Glutamatergic neuron (in vitro differentiated cells): ENCODE data around the gene LSAMP. TPM values are rescaled to one million over a fixed set of nuclear protein-coding genes. Genes with fewer than 3 reads are reported as not detected.

ENCODE experiments used
- DNase-seq: peaks from one replicate; pipeline ENCODE4 v3.0.0; 2022
- H3K27ac Mint-ChIP-seq: one replicate; pipeline ENCODE4 v1.8.0; 2020; ENCODE audit warnings: mild to moderate bottlenecking, mixed read lengths, inconsistent platforms; ENCODE audit not compliant: unreplicated experiment
- H3K27me3 Mint-ChIP-seq: one replicate; pipeline ENCODE4 v1.8.0; 2020; ENCODE audit warnings: mild to moderate bottlenecking, moderate library complexity, mixed read lengths, inconsistent platforms; ENCODE audit not compliant: unreplicated experiment
- H3K36me3 Mint-ChIP-seq: one replicate; pipeline ENCODE4 v1.8.0; 2020; ENCODE audit warnings: mild to moderate bottlenecking, mixed read lengths, inconsistent platforms; ENCODE audit not compliant: unreplicated experiment
- H3K4me1 Mint-ChIP-seq: one replicate; pipeline ENCODE4 v1.8.0; 2020; ENCODE audit warnings: mild to moderate bottlenecking, low read depth, mixed read lengths, inconsistent platforms; ENCODE audit not compliant: unreplicated experiment
- H3K4me3 Mint-ChIP-seq: one replicate; pipeline ENCODE4 v1.8.0; 2020; ENCODE audit warnings: mild to moderate bottlenecking, mixed read lengths, inconsistent platforms; ENCODE audit not compliant: unreplicated experiment
- H3K9me3 Mint-ChIP-seq: one replicate; pipeline ENCODE4 v1.8.0; 2020; ENCODE audit warnings: mild to moderate bottlenecking, moderate library complexity, mixed read lengths, inconsistent platforms; ENCODE audit not compliant: unreplicated experiment
- CTCF ChIP-seq: fragments of 200-600 bp; sonication (generic); IDR thresholded peaks from one replicate; pipeline ENCODE4 v1.5.0; 2021; ENCODE audit not compliant: partially characterized antibody, unreplicated experiment
- total RNA-seq: library from RNA; stranded (reverse); fragmentation: NEBNext Ultra II Directional; extraction: Animal tissue kit (Norgen Biotek cat#: 25700); gene quantifications from one replicate; pipeline ENCODE4 v1.2.1, GENCODE V29; 2021; ENCODE audit not compliant: unreplicated experiment

The LSAMP gene
- total RNA-seq, 1 donor from 2014 or later = 67.1 TPM

GRCh38 chr3:116150655-116151167, 294.6 kb downstream of the LSAMP start:
- Mint-ChIP-seq H3K36me3 (peaks cover 8% of the 10 kb centered on the region), H3K27ac (no peak overlapping the region), H3K9me3 (peaks cover 1% of the 10 kb centered on the region), H3K4me1 (peaks cover 23% of the 10 kb centered on the region), H3K4me3 (no peak overlapping the region), H3K27me3 (no peaks in the 10 kb centered on the region)
- no peak for TF ChIP-seq CTCF
- no peak for DNase-seq

GRCh38 chr3:116148881-116149851, 296.1 kb downstream of the LSAMP start:
- H3K4me1 Mint-ChIP-seq = peaks cover 19% of the 10 kb centered on the region
- H3K27me3 Mint-ChIP-seq = no peaks in the 10 kb centered on the region
- H3K4me3 Mint-ChIP-seq = no peak overlapping the region
- no peak for DNase-seq
- peaks cover 8% of the 10 kb centered on the region for H3K36me3 Mint-ChIP-seq
- H3K27ac Mint-ChIP-seq = peak overlapping the region; percentile 34
- no peak for TF ChIP-seq CTCF
- H3K9me3 Mint-ChIP-seq = no peaks in the 10 kb centered on the region

- no peak for DNase-seq
- Mint-ChIP-seq H3K27me3 (peaks cover 2% of the 10 kb centered on the region), H3K36me3 (peaks cover 8% of the 10 kb centered on the region), H3K4me1 (peaks cover 17% of the 10 kb centered on the region), H3K27ac (no peak overlapping the region), H3K4me3 (no peak overlapping the region), H3K9me3 (no peaks in the 10 kb centered on the region)
- TF ChIP-seq CTCF = no peak
Measured at GRCh38 chr3:116145613-116146012, 299.7 kb downstream of the LSAMP start.

GRCh38 chr3:116141724-116142123, 303.6 kb downstream of the LSAMP start:
- H3K27me3 Mint-ChIP-seq = peaks cover 2% of the 10 kb centered on the region
- H3K9me3 Mint-ChIP-seq = no peaks in the 10 kb centered on the region
- DNase-seq = no peak
- H3K36me3 Mint-ChIP-seq = peaks cover 8% of the 10 kb centered on the region
- H3K4me3 Mint-ChIP-seq = no peak overlapping the region
- no peak overlapping the region for H3K27ac Mint-ChIP-seq
- TF ChIP-seq CTCF = no peak
- peaks cover 5% of the 10 kb centered on the region for H3K4me1 Mint-ChIP-seq

- Mint-ChIP-seq H3K36me3 (no peaks in the 10 kb centered on the region), H3K4me3 (no peak overlapping the region), H3K27ac (no peak overlapping the region), H3K4me1 (peaks cover 5% of the 10 kb centered on the region), H3K9me3 (no peaks in the 10 kb centered on the region), H3K27me3 (peaks cover 2% of the 10 kb centered on the region)
- DNase-seq = no peak
- peak; percentile 99 for TF ChIP-seq CTCF
Measured at GRCh38 chr3:116140100-116140689, 305.1 kb downstream of the LSAMP start.
